Mucosa of descending colon (tissue), 3 donors: ENCODE measurements around the gene UNC50. TPM values are rescaled to one million over a fixed set of nuclear protein-coding genes. Genes with fewer than 3 reads are reported as not detected.

Experiments used
- ATAC-seq: fragments of 200-7000 bp; cut with Tn5 transposase; one replicate; pipeline ENCODE4 v1.9.1; 2020; ENCODE audit warnings: mild to moderate bottlenecking, moderate library complexity
- DNase-seq, 3 donors: peaks; one replicate each; pipeline ENCODE4 v3.0.0-alpha.2; 2020
- H3K36me3 ChIP-seq: fragments of 200-600 bp; one replicate; pipeline ENCODE4 v1.8.0; 2021; ENCODE audit warnings: low read depth, mild to moderate bottlenecking
- H3K4me1 ChIP-seq: fragments of 200-600 bp; one replicate; pipeline ENCODE4 v1.8.0; 2021; ENCODE audit warnings: low read depth, mild to moderate bottlenecking
- H3K4me3 ChIP-seq: fragments of 200-600 bp; one replicate; pipeline ENCODE4 v1.8.0; 2021; ENCODE audit warnings: mild to moderate bottlenecking
- H3K9me3 ChIP-seq: fragments of 200-600 bp; one replicate; pipeline ENCODE4 v1.8.0; 2021; ENCODE audit warnings: mild to moderate bottlenecking
- CTCF ChIP-seq: fragments of 200-600 bp; IDR thresholded peaks from one replicate; pipeline ENCODE4 v1.8.0; 2022; ENCODE audit warnings: antibody characterized with exemption, mild to moderate bottlenecking
- intact Hi-C, 2 donors: fragments of 100-400 bp; cut with DNase I in 1 of 2; cut with micrococcal nuclease in 1 of 2; formaldehyde crosslinking; loops; one replicate each; pipeline versions ENCODE4 v1.11.0 to v1.11.1; 2022; cut with DNase I, micrococcal nuclease
- total RNA-seq, 3 donors: library from RNA; stranded (reverse); fragmentation: NEBNext Ultra II Directional in 2 of 3; extraction: Animal tissue kit (Norgen Biotek cat#: 25700) in 2 of 3; gene quantifications; one replicate each; pipeline versions ENCODE4 v1.2.1 to v1.2.4, GENCODE V29; 2021 to 2023
- donor health status: DM: no; HTN: no; CAD: no; lungs with moderate emphysema.
- donor health status: DM: no; HTN: no; CAD: no.
- donor health status: DM: no; HTN: yes; CAD: no.

UNC50 gene
- total RNA-seq, 3 donors from 2014 or later = 32.6 to 44.3 (median 35.4) TPM

GRCh38 chr2:98578231-98578630 is 30.2 kb upstream of the UNC50 start:
- intact Hi-C loops = no loop called here
- DNase-seq (no peak), ATAC-seq (no peak)
- TF ChIP-seq CTCF = no peak
- no peaks in the 10 kb centered on the region for H3K36me3 ChIP-seq
- no peaks in the 10 kb centered on the region for H3K9me3 ChIP-seq
- no peaks in the 10 kb centered on the region for H3K4me1 ChIP-seq
- H3K4me3 ChIP-seq = no peak overlapping the region

GRCh38 chr2:98579926-98580325 is 28.5 kb upstream of the UNC50 start:
- no peak overlapping the region for H3K4me3 ChIP-seq
- H3K36me3 ChIP-seq = no peaks in the 10 kb centered on the region
- H3K9me3 ChIP-seq = no peaks in the 10 kb centered on the region
- intact Hi-C loops = no loop called here
- TF ChIP-seq CTCF = no peak
- no peak for DNase-seq
- H3K4me1 ChIP-seq = peaks cover 9% of the 10 kb centered on the region
- no peak for ATAC-seq

- no peak for TF ChIP-seq CTCF
- Histone ChIP-seq H3K9me3 (no peaks in the 10 kb centered on the region), H3K4me3 (no peak overlapping the region), H3K36me3 (no peaks in the 10 kb centered on the region), H3K4me1 (peaks cover 9% of the 10 kb centered on the region)
- intact Hi-C loops = no loop called here
- DNase-seq (no peak), ATAC-seq (no peak)
Observed at GRCh38 chr2:98580656-98581284, 27.6 kb upstream of the UNC50 start.

GRCh38 chr2:98582523-98582922 is 25.9 kb upstream of the UNC50 start:
- ATAC-seq (no peak), DNase-seq (no peak)
- intact Hi-C loops = no loop called here
- H3K4me1 ChIP-seq = peaks cover 9% of the 10 kb centered on the region
- H3K4me3 ChIP-seq = no peak overlapping the region
- no peaks in the 10 kb centered on the region for H3K9me3 ChIP-seq
- H3K36me3 ChIP-seq = no peaks in the 10 kb centered on the region
- TF ChIP-seq CTCF = no peak

- intact Hi-C loops = no loop called here
- DNase-seq = peak in 1 of 3 donors; percentile 12
- no peaks in the 10 kb centered on the region for H3K36me3 ChIP-seq
- H3K4me1 ChIP-seq = peaks cover 9% of the 10 kb centered on the region
- no peak for ATAC-seq
- no peak overlapping the region for H3K4me3 ChIP-seq
- no peaks in the 10 kb centered on the region for H3K9me3 ChIP-seq
- TF ChIP-seq CTCF = no peak
Observed at GRCh38 chr2:98583276-98583675, 25.1 kb upstream of the UNC50 start.
